Fibroblast of lung (primary cell): ENCODE measurements around the gene EPG5.
"Not testable (repeated sequence)": the region's sequence is repeated elsewhere in the genome, so short reads cannot be mapped to it uniquely, and the experiment has no call there.

Experiments used
- CTCF ChIP-seq, 2 donors: IDR thresholded peaks in 1 of 2; conservative IDR thresholded peaks in 1 of 2; 1 replicate in 1 of 2; 2 replicates in 1 of 2; pipeline ENCODE4 v1.5.1; 2011 to 2012; ENCODE audit warnings: low read length in 2 of 2, control low read depth in 1 of 2, inconsistent platforms in 1 of 2, low read depth in 1 of 2, mild to moderate bottlenecking in 1 of 2
- EZH2 ChIP-seq: IDR thresholded peaks from 2 replicates; pipeline ENCODE4 v1.5.1; 2012; ENCODE audit warnings: low read length, control low read depth, mild to moderate bottlenecking; ENCODE audit errors: missing control alignments

- not testable (repeated sequence) for TF ChIP-seq CTCF (conservative IDR thresholded peaks at IDR 0.05 in 1 of 2, IDR thresholded peaks at IDR 0.05 in 1 of 2; ENCODE audit: low read depth in 1 of 2, low read length in 2 of 2); EZH2
Measured at GRCh38 chr18:45964913-45965312, 2.2 kb downstream of the EPG5 start.
